HG02870 (cell line): ENCODE measurements around the gene PITX3.

Experiments
- ATAC-seq: cut with Tn5 transposase; IDR thresholded peaks from one replicate; pipeline ENCODE4 v1.9.1; 2021; ENCODE audit warnings: mild to moderate bottlenecking, moderate library complexity; ENCODE audit not compliant: unreplicated experiment

The PITX3 gene

GRCh38 chr10:102241444-102242117 lies at the start of gene PITX3:
PITX3 (minus strand) TSS chr10:102241512; CDS start chr10:102232080, 9,432 bp downstream.
- ATAC-seq: peak; percentile 31

GRCh38 chr10:102289840-102290239 lies 48.5 kb upstream of the PITX3 start:
- no peak for ATAC-seq

- no peak for ATAC-seq
Observed at GRCh38 chr10:102289356-102289755, 48.0 kb upstream of the PITX3 start.

- no peak for ATAC-seq
Observed at GRCh38 chr10:102287991-102288390, 46.7 kb upstream of the PITX3 start.

GRCh38 chr10:102287538-102287937 lies 46.2 kb upstream of the PITX3 start:
- no peak for ATAC-seq

GRCh38 chr10:102286216-102286615 lies 44.9 kb upstream of the PITX3 start:
- no peak for ATAC-seq

- ATAC-seq: no peak
Observed at GRCh38 chr10:102285133-102285532, 43.8 kb upstream of the PITX3 start.

GRCh38 chr10:102284531-102284930 lies 43.2 kb upstream of the PITX3 start:
- no peak for ATAC-seq

- ATAC-seq: no peak
Observed at GRCh38 chr10:102283890-102284289, 42.6 kb upstream of the PITX3 start.

GRCh38 chr10:102283488-102283887 lies 42.2 kb upstream of the PITX3 start:
- no peak for ATAC-seq

- ATAC-seq: no peak
Observed at GRCh38 chr10:102281102-102281487, 39.8 kb upstream of the PITX3 start.

- no peak for ATAC-seq
Observed at GRCh38 chr10:102280397-102281101, 39.2 kb upstream of the PITX3 start.

- no peak for ATAC-seq
Observed at GRCh38 chr10:102279104-102279503, 37.8 kb upstream of the PITX3 start.

GRCh38 chr10:102275343-102275742 lies 34.0 kb upstream of the PITX3 start:
- no peak for ATAC-seq

GRCh38 chr10:102274062-102274461 lies 32.8 kb upstream of the PITX3 start:
- ATAC-seq: no peak

- no peak for ATAC-seq
Observed at GRCh38 chr10:102269017-102269416, 27.7 kb upstream of the PITX3 start.

GRCh38 chr10:102268375-102268888 lies 27.1 kb upstream of the PITX3 start:
- ATAC-seq: no peak

GRCh38 chr10:102267748-102268147 lies 26.4 kb upstream of the PITX3 start:
- ATAC-seq: no peak

- ATAC-seq: no peak
Observed at GRCh38 chr10:102266670-102267069, 25.4 kb upstream of the PITX3 start.

GRCh38 chr10:102264371-102264770 lies 23.1 kb upstream of the PITX3 start:
- ATAC-seq: no peak

- no peak for ATAC-seq
Observed at GRCh38 chr10:102262744-102263370, 21.5 kb upstream of the PITX3 start.

GRCh38 chr10:102261842-102262241 lies 20.5 kb upstream of the PITX3 start:
- no peak for ATAC-seq
